Common myeloid progenitor, CD34-positive (primary cell): ENCODE measurements around the gene EHD1. TPM values are rescaled to one million over a fixed set of nuclear protein-coding genes. Genes with fewer than 3 reads are reported as not detected.

Experiments
- CTCF ChIA-PET: fragments of 350-600 bp; sonication (Branson Sonifier 250); formaldehyde crosslinking; loops from one replicate; lab custom pipeline; 2021; ENCODE audit warnings: antibody characterized with exemption; lab: Charles Lee
- POLR2A ChIA-PET: fragments of 350-600 bp; sonication (Branson Sonifier 250); formaldehyde crosslinking; loops from one replicate; lab custom pipeline; 2021; ENCODE audit warnings: antibody characterized with exemption; lab: Charles Lee
- DNase-seq, 3 donors: peaks; one replicate each; pipeline versions ENCODE4 v3.0.0 to v3.0.0-alpha.2; 2013
- H3K27ac ChIP-seq, 2 experiments: 1 replicate in 1 of 2; 2 replicates in 1 of 2; pipeline ENCODE4 v1.7.0; 2013; ENCODE audit warnings: inconsistent platforms in 2 of 2, low read length in 2 of 2, mild to moderate bottlenecking in 2 of 2, low read depth in 1 of 2, moderate library complexity in 1 of 2; ENCODE audit not compliant: severe bottlenecking in 2 of 2, insufficient read depth in 1 of 2, poor library complexity in 1 of 2
- H3K27me3 ChIP-seq, 5 experiments: replicated peaks in 2 of 5; 1 replicate in 3 of 5; 2 replicates in 2 of 5; pipeline versions ENCODE4 v1.6.1 to v1.7.0; 2013; ENCODE audit warnings: low read length in 4 of 5, mild to moderate bottlenecking in 2 of 5, moderate library complexity in 2 of 5, inconsistent platforms in 1 of 5; ENCODE audit not compliant: insufficient read depth in 5 of 5, control insufficient read depth in 4 of 5
- H3K36me3 ChIP-seq, 4 experiments: 1 replicate in 2 of 4; 2 replicates in 2 of 4; pipeline versions ENCODE4 v1.6.1 to v1.7.0; 2013; ENCODE audit warnings: low read length in 3 of 4, control low read depth in 1 of 4, mild to moderate bottlenecking in 1 of 4; ENCODE audit not compliant: control insufficient read depth in 4 of 4, insufficient read depth in 4 of 4
- H3K4me1 ChIP-seq, 4 experiments: 1 replicate in 3 of 4; 2 replicates in 1 of 4; pipeline versions ENCODE4 v1.6.1 to v1.7.1; 2013; ENCODE audit warnings: low read length in 3 of 4, mild to moderate bottlenecking in 3 of 4, control low read depth in 1 of 4, inconsistent platforms in 1 of 4, moderate library complexity in 1 of 4; ENCODE audit not compliant: control insufficient read depth in 4 of 4, insufficient read depth in 4 of 4; ENCODE audit errors: control extremely low read depth in 1 of 4
- H3K4me3 ChIP-seq, 7 experiments: 1 replicate in 4 of 7; 2 replicates in 3 of 7; pipeline versions ENCODE4 v1.5.1 to v1.7.0; 2013; ENCODE audit warnings: mild to moderate bottlenecking in 7 of 7, low read length in 6 of 7, moderate library complexity in 6 of 7, inconsistent platforms in 2 of 7, low read depth in 2 of 7, control low read depth in 1 of 7; ENCODE audit not compliant: insufficient read depth in 4 of 7, control insufficient read depth in 1 of 7; ENCODE audit errors: extremely low read depth in 1 of 7
- H3K9me3 ChIP-seq, 5 experiments: 1 replicate in 4 of 5; 2 replicates in 1 of 5; pipeline versions ENCODE4 v1.6.1 to v1.7.1; 2013; ENCODE audit warnings: low read length in 4 of 5, mild to moderate bottlenecking in 2 of 5, inconsistent platforms in 1 of 5, low read depth in 1 of 5, moderate library complexity in 1 of 5; ENCODE audit not compliant: control insufficient read depth in 4 of 5, insufficient read depth in 2 of 5; ENCODE audit errors: control extremely low read depth in 1 of 5
- WGBS: methylation state at CpG from one replicate; pipeline ENCODE4 v1.1.5; 2013; ENCODE audit not compliant: insufficient coverage; 5-methylcytosine and 5-hydroxymethylcytosine counted together
- polyA plus RNA-seq: library from polyadenylated mRNA; unstranded; fragments of 120-200 nt; gene quantifications from one replicate; pipeline ENCODE4 v1.2.1, GENCODE V29; 2013

EHD1 gene
- 28.9 TPM for polyA plus RNA-seq

- ChIA-PET POLR2A (interaction anchor here (0.6 to 2.4 kb wide), 16 partner anchors 9 to 239 kb away, joined by 3 to 16 read pairs (median 5); partner anchors contain the start of gene ZNHIT2), CTCF (interaction anchor here (1.5 to 36.3 kb wide), 4 partner anchors 10 to 24 kb away, joined by 6 to 1071 read pairs (median 16); partner anchors contain the start of gene CDC42BPG)
- Histone ChIP-seq H3K36me3 (peaks cover 0 to 16% (median 7%) of the 10 kb centered on the region in 4 experiments), H3K4me3 (peak within 1 kb of the TSS; percentile 72 to 95 (median 90)), H3K4me1 (peaks cover 18 to 54% (median 51%) of the 10 kb centered on the region in 4 experiments), H3K27ac (peak within 1 kb of the TSS; percentile 64 to 92), H3K27me3 (no peaks in the 10 kb centered on the region), H3K9me3 (no peaks in the 10 kb centered on the region)
- DNase-seq = peak; percentile 97 to 98 (median 98)
- 0% methylated on average over 64 of the region's 75 CpGs for WGBS
Measured at GRCh38 chr11:64878494-64879243, at the start of gene EHD1. TSS of gene EHD1 (minus strand) at chr11:64878621. CDS start at chr11:64878464, 157 bp downstream.

DNA sequence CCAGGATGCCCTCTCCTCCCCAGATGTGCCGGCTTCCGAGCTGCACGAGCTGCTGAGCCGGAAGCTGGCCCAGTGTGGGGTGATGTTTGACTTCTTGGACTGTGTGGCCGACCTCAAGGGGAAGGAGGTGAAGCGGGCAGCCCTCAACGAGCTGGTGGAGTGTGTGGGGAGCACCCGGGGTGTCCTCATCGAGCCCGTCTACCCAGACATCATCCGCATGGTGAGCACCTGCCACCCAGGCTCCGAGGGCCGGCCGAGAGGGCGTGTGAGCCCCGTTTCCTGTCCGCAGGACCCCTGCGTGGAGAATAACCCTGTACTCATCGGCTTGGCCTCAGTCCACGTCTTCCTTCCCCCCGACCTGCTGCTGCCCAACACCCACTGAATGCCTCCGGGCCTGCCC lies 48.3 kb upstream of the EHD1 start:
- H3K4me1 ChIP-seq = peaks cover 0 to 27% (median 15%) of the 10 kb centered on the region in 4 experiments
- H3K36me3 ChIP-seq = peaks cover 0 to 9% (median 6%) of the 10 kb centered on the region in 4 experiments
- no peaks in the 10 kb centered on the region for H3K9me3 ChIP-seq
- no peak overlapping the region for H3K4me3 ChIP-seq
- WGBS = 74% methylated on average over 18 of the region's 22 CpGs
- ChIA-PET CTCF (interaction anchor here (0.9 kb wide), 1 partner anchor 33 kb away, joined by 3 read pairs; no protein-coding TSS in a partner anchor), POLR2A (no interaction called here)
- no peaks in the 10 kb centered on the region for H3K27me3 ChIP-seq
- DNase-seq = no peak
- no peak overlapping the region for H3K27ac ChIP-seq

GRCh38 chr11:64925536-64926436 lies 47.4 kb upstream of the EHD1 start:
- 94% methylated on average over 14 of the region's 24 CpGs for WGBS
- DNase-seq = no peak
- Histone ChIP-seq H3K4me1 (peaks cover 0 to 27% (median 15%) of the 10 kb centered on the region in 4 experiments), H3K4me3 (peak overlapping the region in 3 of 7 experiments; percentile 77 to 86 (median 78)), H3K36me3 (peaks cover 0 to 4% (median 2%) of the 10 kb centered on the region in 4 experiments), H3K27ac (no peak overlapping the region), H3K9me3 (no peaks in the 10 kb centered on the region), H3K27me3 (no peaks in the 10 kb centered on the region)
- ChIA-PET CTCF (no interaction called here), POLR2A (no interaction called here)

- Histone ChIP-seq H3K4me3 (peak overlapping the region; percentile 52 to 92 (median 78)), H3K36me3 (peaks cover 0 to 2% (median under 1%) of the 10 kb centered on the region in 4 experiments), H3K9me3 (no peaks in the 10 kb centered on the region), H3K27ac (peak overlapping the region in 1 of 2 experiments; percentile 88), H3K27me3 (no peaks in the 10 kb centered on the region), H3K4me1 (peaks cover 0 to 27% (median 15%) of the 10 kb centered on the region in 4 experiments)
- ChIA-PET CTCF (no interaction called here), POLR2A (no interaction called here)
- DNase-seq = peak in 1 of 3 donors; percentile 12
- WGBS = 2% methylated on average over 14 of the region's 24 CpGs
Measured at GRCh38 chr11:64924910-64925284, 46.5 kb upstream of the EHD1 start.

DNA sequence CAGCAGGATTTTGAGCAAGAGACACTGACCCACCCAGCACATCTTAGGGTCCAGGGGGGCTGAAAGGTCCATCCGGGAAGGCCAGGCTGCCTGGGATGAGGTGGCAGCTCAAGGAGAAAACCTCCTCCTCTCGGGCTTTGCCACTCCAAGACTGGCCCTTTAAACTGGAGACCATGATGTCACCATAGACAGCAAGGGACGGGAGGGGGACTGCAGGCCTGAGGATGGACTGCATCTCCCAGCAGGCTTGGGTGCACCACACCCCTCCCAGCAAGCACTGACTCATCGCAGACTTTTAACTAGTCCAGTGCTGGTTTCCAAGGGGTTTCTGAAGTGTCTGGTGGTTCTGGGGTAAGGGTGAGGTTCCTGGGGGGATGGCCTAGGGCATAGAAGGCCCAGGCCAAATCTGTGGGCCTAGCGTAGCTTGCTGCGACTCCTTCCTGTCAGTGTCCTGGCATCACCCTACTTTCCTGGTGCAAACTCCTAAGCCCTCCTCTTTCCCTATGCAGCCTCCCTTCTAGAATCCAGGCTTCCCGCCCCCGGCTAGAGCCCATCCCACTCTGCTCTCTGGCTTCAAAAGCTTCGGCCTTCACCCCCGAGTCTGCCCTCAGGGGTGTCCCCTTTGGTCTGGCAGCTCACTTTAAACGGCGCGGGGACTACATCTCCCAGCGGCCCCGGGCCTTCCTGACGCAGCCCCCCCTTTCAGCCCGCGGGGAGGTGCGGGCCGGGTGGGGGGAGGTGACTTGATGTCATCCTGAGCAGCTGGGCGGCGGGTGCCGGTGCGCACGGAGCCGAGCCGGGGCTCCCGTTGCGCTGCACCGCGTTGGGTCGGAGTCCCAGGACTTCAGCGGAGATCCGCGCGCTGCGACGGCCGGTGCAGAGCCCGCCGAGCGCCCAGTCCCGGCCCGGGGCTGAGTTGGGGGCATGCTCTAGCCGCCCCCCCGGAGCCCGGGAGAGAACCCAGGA lies 45.8 kb upstream of the EHD1 start, which contains the start of gene PPP2R5B:
Gene PPP2R5B, plus strand, starts transcription at position 746 of the 966 bp plus-strand sequence. CDS start 1,046 bp downstream, outside the sequence.
- Histone ChIP-seq H3K4me1 (peaks cover 0 to 27% (median 18%) of the 10 kb centered on the region in 4 experiments), H3K4me3 (peak within 1 kb of the TSS; percentile 52 to 92 (median 78)), H3K27me3 (no peaks in the 10 kb centered on the region), H3K27ac (peak within 1 kb of the TSS; percentile 28 to 88), H3K36me3 (peaks cover 0 to 2% (median under 1%) of the 10 kb centered on the region in 4 experiments), H3K9me3 (no peaks in the 10 kb centered on the region)
- WGBS = 2% methylated on average over 32 of the region's 47 CpGs
- peak; percentile 88 to 97 (median 96) for DNase-seq
- POLR2A ChIA-PET = interaction anchor here (0.6 to 0.9 kb wide), 2 partner anchors 74 to 93 kb away, joined by 3 to 4 read pairs; no protein-coding TSS in a partner anchor
- CTCF ChIA-PET = interaction anchor here (1.0 kb wide), 1 partner anchor 73 kb away, joined by 3 read pairs; the partner anchor contains the start of gene BATF2
